Activated naive CD8-positive, alpha-beta T cell treated with anti-CD3 and anti-CD28 coated beads, Interleukin-2, amount 10 ng/mL, durations not matched to agents 7 days and 5 days (primary cell): ENCODE data around the gene XIRP1. TPM values are rescaled to one million over a fixed set of nuclear protein-coding genes. Genes with fewer than 3 reads are reported as not detected.
A peak's percentile ranks its signal among the peaks of the same experiment; 100 is the strongest.

Experiments
- ATAC-seq: fragments of 150-1000 bp; cut with Tn5 transposase; one replicate; pipeline ENCODE4 v1.10.0; 2021; ENCODE audit warnings: low read depth, moderate library complexity
- POLR2A ChIA-PET: fragments of 350-600 bp; sonication (Branson Sonifier 250); formaldehyde crosslinking; loops from one replicate; lab custom pipeline; 2021; ENCODE audit warnings: antibody characterized with exemption; lab: Charles Lee
- DNase-seq: peaks from one replicate; pipeline ENCODE4 v3.0.0; 2021
- H3K27ac Mint-ChIP-seq: one replicate; pipeline ENCODE4 v1.8.0; 2022; ENCODE audit warnings: mild to moderate bottlenecking, mixed read lengths
- H3K27me3 Mint-ChIP-seq: one replicate; pipeline ENCODE4 v1.8.0; 2022; ENCODE audit warnings: mild to moderate bottlenecking, moderate library complexity, mixed read lengths
- H3K36me3 Mint-ChIP-seq: one replicate; pipeline ENCODE4 v1.8.0; 2021; ENCODE audit warnings: mild to moderate bottlenecking, mixed read lengths
- H3K4me1 Mint-ChIP-seq: one replicate; pipeline ENCODE4 v1.8.0; 2021; ENCODE audit warnings: mixed read lengths
- H3K4me3 Mint-ChIP-seq: one replicate; pipeline ENCODE4 v1.8.0; 2022; ENCODE audit warnings: mild to moderate bottlenecking, moderate library complexity, mixed read lengths
- H3K9me3 Mint-ChIP-seq: one replicate; pipeline ENCODE4 v1.8.0; 2021; ENCODE audit warnings: mixed read lengths
- total RNA-seq, 2 experiments: library from RNA; stranded (reverse); gene quantifications; one replicate each; pipeline ENCODE4 v1.2.3, GENCODE V29; 2021

Gene XIRP1
- total RNA-seq, 2 experiments from 2014 or later = not detected

DNA sequence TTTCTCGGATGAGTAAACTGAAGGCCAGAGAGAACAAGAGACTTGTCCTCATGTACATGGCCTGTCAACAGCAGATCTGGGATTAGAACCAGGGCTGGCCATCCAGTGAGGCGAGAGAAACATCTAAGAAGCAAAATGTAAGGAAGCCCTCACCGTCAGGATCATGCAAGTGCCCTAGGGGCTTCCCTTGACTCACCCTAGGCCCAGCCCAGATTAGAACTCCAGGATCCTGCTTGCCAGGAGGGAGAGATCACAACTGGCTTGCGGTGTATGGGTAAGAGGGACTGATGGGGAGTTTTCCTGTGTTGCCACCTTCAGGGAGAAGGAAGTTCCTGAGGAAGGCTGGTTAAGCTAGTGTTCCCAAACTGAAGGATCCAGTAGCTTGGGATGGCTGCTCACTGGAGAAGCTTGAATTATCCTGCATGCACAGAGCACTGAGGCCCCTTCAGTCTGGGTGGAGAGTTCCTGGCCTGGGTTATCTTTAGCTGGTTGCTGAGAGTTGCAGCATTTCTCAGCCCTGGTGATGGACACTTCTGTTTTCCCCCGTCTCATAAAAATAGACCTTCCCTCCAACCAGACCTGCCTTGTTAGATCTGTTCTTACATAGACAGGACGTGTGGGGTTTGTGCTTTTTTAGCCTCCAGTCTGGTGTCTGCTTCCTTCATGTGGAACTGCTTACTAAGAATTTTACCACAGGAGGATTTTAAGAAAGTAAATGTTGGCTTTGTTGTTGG is 28.2 kb upstream of the XIRP1 start:
- DNase-seq = no peak

DNA sequence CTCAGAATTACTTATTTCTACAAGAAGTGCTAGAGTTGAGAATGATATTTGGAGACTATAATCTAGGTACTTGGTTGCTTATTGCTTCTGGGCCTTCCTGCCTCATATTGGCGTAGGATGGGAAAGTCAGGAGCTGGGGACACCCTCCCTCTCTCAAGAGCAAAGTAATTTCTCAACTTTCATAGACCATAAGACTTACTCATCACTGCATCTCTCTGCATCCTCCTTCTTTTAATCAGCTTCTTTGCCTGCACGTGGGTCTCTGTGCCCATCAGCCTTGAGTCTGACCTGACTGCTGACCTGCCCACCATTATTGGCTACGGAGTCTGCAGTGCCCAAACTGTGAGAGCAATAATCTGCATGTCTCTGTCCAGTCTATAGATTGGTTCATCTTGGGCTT is 27.3 kb upstream of the XIRP1 start:
- H3K27ac Mint-ChIP-seq = no peak overlapping the region
- H3K4me1 Mint-ChIP-seq = peaks cover 11% of the 10 kb centered on the region
- H3K4me3 Mint-ChIP-seq = no peak overlapping the region
- DNase-seq = no peak
- H3K27me3 Mint-ChIP-seq = peaks cover 35% of the 10 kb centered on the region
- POLR2A ChIA-PET = no interaction called here
- no peaks in the 10 kb centered on the region for H3K36me3 Mint-ChIP-seq
- no peak for ATAC-seq
- H3K9me3 Mint-ChIP-seq = peaks cover 2% of the 10 kb centered on the region

More for the DNA sequence above, 28.2 kb upstream of the XIRP1 start:
- Mint-ChIP-seq H3K27ac (no peak overlapping the region), H3K4me3 (no peak overlapping the region), H3K9me3 (peaks cover 2% of the 10 kb centered on the region), H3K27me3 (peaks cover 40% of the 10 kb centered on the region), H3K36me3 (no peaks in the 10 kb centered on the region), H3K4me1 (peaks cover 11% of the 10 kb centered on the region)
- POLR2A ChIA-PET = no interaction called here
- ATAC-seq = peak; percentile 33

- Mint-ChIP-seq H3K27ac (no peak overlapping the region), H3K4me1 (peaks cover 9% of the 10 kb centered on the region), H3K27me3 (peaks cover 31% of the 10 kb centered on the region), H3K9me3 (no peaks in the 10 kb centered on the region), H3K36me3 (no peaks in the 10 kb centered on the region), H3K4me3 (no peak overlapping the region)
- ATAC-seq (no peak), DNase-seq (no peak)
- POLR2A ChIA-PET = no interaction called here
Measured at GRCh38 chr3:39216176-39216790, 23.9 kb upstream of the XIRP1 start.

DNA sequence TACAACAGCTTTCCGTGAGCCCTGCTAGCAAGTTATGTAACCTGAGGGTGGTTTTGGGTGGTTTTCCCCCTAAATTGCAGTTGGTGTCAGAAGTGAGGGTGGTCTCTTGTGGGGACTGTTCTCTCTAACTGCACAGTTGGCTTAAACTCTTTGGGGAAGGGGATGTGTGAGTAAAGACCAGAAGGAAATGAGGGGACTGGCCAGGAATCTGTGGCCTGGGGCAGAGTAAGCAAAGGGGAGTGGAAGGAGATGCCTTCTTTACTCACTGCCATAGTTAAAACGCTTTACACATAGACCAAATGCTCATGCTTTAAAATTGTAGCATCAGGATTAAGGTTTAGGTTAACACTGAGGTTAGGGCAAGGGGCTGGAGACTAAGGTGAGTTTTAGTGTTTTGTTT is 21.2 kb upstream of the XIRP1 start:
- DNase-seq (no peak), ATAC-seq (no peak)
- Mint-ChIP-seq H3K27ac (no peak overlapping the region), H3K27me3 (peaks cover 24% of the 10 kb centered on the region), H3K36me3 (no peaks in the 10 kb centered on the region), H3K4me3 (no peak overlapping the region), H3K4me1 (peaks cover 5% of the 10 kb centered on the region), H3K9me3 (no peaks in the 10 kb centered on the region)
- POLR2A ChIA-PET = no interaction called here

- peaks cover 21% of the 10 kb centered on the region for H3K27me3 Mint-ChIP-seq
- no peak overlapping the region for H3K27ac Mint-ChIP-seq
- no peak for DNase-seq
- H3K36me3 Mint-ChIP-seq = no peaks in the 10 kb centered on the region
- no peaks in the 10 kb centered on the region for H3K9me3 Mint-ChIP-seq
- POLR2A ChIA-PET = no interaction called here
- peaks cover 5% of the 10 kb centered on the region for H3K4me1 Mint-ChIP-seq
- H3K4me3 Mint-ChIP-seq = no peak overlapping the region
- ATAC-seq = no peak
Measured at GRCh38 chr3:39212665-39213064, 20.3 kb upstream of the XIRP1 start.

DNA sequence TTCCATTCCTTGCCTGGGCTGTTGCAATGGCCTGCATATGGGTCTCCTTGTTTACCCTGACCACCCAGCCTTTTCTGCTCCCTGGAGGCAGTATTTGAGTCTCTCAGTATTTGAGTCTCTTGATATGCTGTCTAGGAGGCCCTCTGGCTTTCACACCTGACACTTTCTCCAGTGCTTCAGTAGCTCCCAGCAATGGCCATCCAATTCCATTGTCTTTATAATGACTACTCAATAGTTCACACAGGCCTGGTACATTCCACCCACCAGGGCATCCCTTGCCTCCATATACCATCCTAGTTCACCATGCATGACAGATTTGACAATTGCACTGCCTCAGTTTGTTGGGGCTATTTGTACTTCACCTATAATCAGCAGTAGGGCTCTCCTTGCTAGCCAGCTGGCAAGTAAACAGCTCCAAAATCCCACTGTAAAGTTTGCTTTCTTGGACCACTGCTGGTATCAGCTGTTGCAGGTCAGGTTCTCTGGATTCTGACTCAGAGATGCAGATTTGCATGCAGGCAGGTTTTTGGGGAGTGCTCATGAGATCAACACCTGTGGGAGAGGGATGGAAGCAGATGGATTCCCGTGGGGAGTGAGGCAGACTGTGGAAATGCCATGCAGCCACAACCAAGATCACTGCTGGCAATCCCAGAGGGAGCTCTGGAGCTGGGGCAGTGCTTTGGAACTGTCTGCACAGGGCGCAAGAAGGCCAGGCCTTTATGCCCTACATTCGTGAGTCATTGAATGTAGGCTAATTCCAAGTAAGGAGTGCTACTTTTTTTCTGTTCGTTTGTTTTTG is 19.1 kb upstream of the XIRP1 start:
- Mint-ChIP-seq H3K27ac (no peak overlapping the region), H3K36me3 (no peaks in the 10 kb centered on the region)

DNA sequence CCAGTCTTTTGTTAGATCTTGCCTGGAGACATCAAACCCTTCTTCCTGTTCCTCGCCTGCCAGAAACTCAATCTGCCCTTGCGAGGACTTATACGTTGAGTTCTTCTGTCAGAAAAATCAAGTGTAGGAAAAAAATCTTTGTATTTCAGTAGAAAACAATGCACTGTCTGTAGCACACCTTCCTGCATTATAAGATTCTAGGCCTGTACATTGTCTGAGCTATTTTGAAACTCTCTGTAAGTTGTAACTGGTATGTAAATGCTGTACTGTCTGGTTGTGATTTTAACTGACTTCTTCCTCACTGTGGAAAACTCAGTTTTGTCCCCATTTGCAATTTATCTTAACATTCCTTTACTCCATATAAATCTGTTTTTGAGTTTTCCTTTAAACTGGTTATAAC is 17.7 kb upstream of the XIRP1 start:
- H3K4me3 Mint-ChIP-seq = no peak overlapping the region

More for the DNA sequence above, 19.1 kb upstream of the XIRP1 start:
- H3K9me3 Mint-ChIP-seq = no peaks in the 10 kb centered on the region
- H3K27me3 Mint-ChIP-seq = peaks cover 14% of the 10 kb centered on the region
- peaks cover 4% of the 10 kb centered on the region for H3K4me1 Mint-ChIP-seq
- DNase-seq = no peak
- POLR2A ChIA-PET = no interaction called here
- no peak for ATAC-seq
- H3K4me3 Mint-ChIP-seq = no peak overlapping the region

DNA sequence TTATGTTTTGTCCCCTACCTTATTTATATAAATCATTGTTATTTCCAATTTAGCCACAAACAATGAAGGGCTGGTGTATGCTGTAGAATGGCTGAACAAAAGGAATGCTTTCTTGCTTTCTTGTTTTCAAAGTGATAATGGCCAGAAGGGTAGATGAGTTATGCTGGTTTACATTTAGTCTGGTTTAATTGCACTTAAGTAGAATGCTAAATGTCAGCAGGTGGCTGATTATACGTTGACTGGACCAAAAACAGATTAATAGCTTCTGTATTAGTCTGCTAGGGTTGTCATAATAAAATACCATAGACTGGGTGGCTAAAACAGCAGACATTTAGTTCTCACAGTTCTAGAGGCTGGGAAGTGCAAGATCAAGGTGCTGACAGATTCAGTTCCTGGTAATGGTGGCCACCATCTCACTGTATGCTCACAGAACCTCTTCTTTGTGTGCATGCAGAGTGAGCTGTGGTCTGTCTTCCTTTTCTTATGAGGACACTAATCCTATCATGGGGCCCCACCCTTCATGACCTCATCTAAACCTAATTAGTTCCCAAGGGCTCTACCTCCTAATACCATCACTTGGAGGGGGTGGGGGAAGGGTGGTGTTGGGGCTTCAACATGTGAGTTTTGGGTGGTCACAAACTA is 17.1 kb upstream of the XIRP1 start:
- POLR2A ChIA-PET = no interaction called here
- no peak overlapping the region for H3K27ac Mint-ChIP-seq
- ATAC-seq = no peak

More for the DNA sequence above, 17.7 kb upstream of the XIRP1 start:
- Mint-ChIP-seq H3K4me1 (no peaks in the 10 kb centered on the region), H3K9me3 (no peaks in the 10 kb centered on the region), H3K27ac (no peak overlapping the region), H3K36me3 (no peaks in the 10 kb centered on the region), H3K27me3 (peaks cover 9% of the 10 kb centered on the region)
- POLR2A ChIA-PET = no interaction called here
- ATAC-seq (no peak), DNase-seq (no peak)

GRCh38 chr3:39208463-39209055 is 16.2 kb upstream of the XIRP1 start:
- Mint-ChIP-seq H3K9me3 (no peaks in the 10 kb centered on the region), H3K27me3 (peaks cover 6% of the 10 kb centered on the region), H3K36me3 (no peaks in the 10 kb centered on the region), H3K4me3 (no peak overlapping the region), H3K27ac (no peak overlapping the region), H3K4me1 (no peaks in the 10 kb centered on the region)
- POLR2A ChIA-PET = no interaction called here
- DNase-seq (no peak), ATAC-seq (peak; percentile 52)

More for the DNA sequence above, 17.1 kb upstream of the XIRP1 start:
- no peaks in the 10 kb centered on the region for H3K4me1 Mint-ChIP-seq
- H3K9me3 Mint-ChIP-seq = no peaks in the 10 kb centered on the region
- H3K27me3 Mint-ChIP-seq = peaks cover 9% of the 10 kb centered on the region
- no peaks in the 10 kb centered on the region for H3K36me3 Mint-ChIP-seq
- DNase-seq = no peak
- peak overlapping the region; percentile 25 for H3K4me3 Mint-ChIP-seq

GRCh38 chr3:39207361-39208186 is 15.2 kb upstream of the XIRP1 start:
- DNase-seq (no peak), ATAC-seq (no peak)
- no peaks in the 10 kb centered on the region for H3K36me3 Mint-ChIP-seq
- H3K4me1 Mint-ChIP-seq = no peaks in the 10 kb centered on the region
- no peak overlapping the region for H3K27ac Mint-ChIP-seq
- POLR2A ChIA-PET = interaction anchor here (1.0 kb wide), 1 partner anchor 17 kb away, joined by 3 read pairs; no protein-coding TSS in a partner anchor
- no peak overlapping the region for H3K4me3 Mint-ChIP-seq
- H3K27me3 Mint-ChIP-seq = peaks cover 7% of the 10 kb centered on the region
- no peaks in the 10 kb centered on the region for H3K9me3 Mint-ChIP-seq

DNA sequence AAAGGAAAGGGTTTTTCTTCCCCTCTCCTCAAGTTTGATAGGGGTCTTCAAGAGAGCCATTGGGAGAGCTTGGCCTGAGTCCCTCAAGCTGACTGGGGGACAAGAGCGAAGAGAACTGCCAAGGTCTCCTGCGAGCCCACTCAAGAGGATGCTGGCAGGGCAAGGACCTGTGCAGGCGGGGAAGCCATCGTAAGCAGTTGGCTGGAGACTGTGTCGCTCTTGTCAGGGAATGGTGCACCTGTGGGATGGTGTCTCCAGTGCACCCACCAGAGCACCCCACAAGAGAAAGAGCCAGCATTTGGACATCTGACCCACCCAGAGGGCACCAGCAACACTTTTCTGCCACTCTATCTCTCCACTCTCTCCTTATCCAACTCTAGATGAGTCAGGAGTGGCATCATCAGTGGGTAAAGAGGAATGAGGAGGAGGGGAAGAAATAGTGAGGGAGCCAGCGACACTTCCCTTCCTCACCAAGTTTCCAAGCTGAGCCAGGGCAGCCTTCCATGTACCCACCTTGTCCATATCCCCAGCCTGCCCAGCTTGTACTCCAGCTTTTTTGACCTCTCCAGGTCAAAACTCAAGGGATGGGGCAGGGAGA is 13.6 kb upstream of the XIRP1 start:
- ATAC-seq (no peak), DNase-seq (no peak)
- POLR2A ChIA-PET = interaction anchor here (0.5 kb wide), 1 partner anchor 1075 kb away, joined by 4 read pairs; no protein-coding TSS in a partner anchor
- no peaks in the 10 kb centered on the region for H3K36me3 Mint-ChIP-seq
- H3K4me3 Mint-ChIP-seq = no peak overlapping the region
- H3K27me3 Mint-ChIP-seq = peaks cover 18% of the 10 kb centered on the region
- no peak overlapping the region for H3K27ac Mint-ChIP-seq
- no peaks in the 10 kb centered on the region for H3K4me1 Mint-ChIP-seq
- no peaks in the 10 kb centered on the region for H3K9me3 Mint-ChIP-seq

- H3K4me3 Mint-ChIP-seq = no peak overlapping the region
- peaks cover 19% of the 10 kb centered on the region for H3K27me3 Mint-ChIP-seq
- ATAC-seq = no peak
- no peaks in the 10 kb centered on the region for H3K9me3 Mint-ChIP-seq
- POLR2A ChIA-PET = no interaction called here
- no peak for DNase-seq
- H3K27ac Mint-ChIP-seq = no peak overlapping the region
- no peaks in the 10 kb centered on the region for H3K36me3 Mint-ChIP-seq
- H3K4me1 Mint-ChIP-seq = no peaks in the 10 kb centered on the region
Measured at GRCh38 chr3:39205131-39205530, 12.7 kb upstream of the XIRP1 start.
